Gastroesophageal sphincter (tissue), 4 donors: Measurements from ENCODE around the gene TNFRSF14. TPM values are rescaled to one million over a fixed set of nuclear protein-coding genes. Genes with fewer than 3 reads are reported as not detected.

ENCODE experiments used
- ATAC-seq: fragments of 150-250 bp; one replicate; pipeline ENCODE4 v1.9.1; 2016; ENCODE audit warnings: mild to moderate bottlenecking, moderate library complexity
- H3K27ac ChIP-seq, 4 donors: fragments of 200-600 bp; sonication (generic) in 3 of 4; 1 replicate in 3 of 4; 2 replicates in 1 of 4; pipeline ENCODE4 v1.5.1; 2016 to 2019
- H3K27me3 ChIP-seq: fragments of 200-600 bp; sonication (generic); one replicate; pipeline ENCODE4 v1.5.1; 2019
- H3K36me3 ChIP-seq, 2 donors: fragments of 200-600 bp; sonication (generic); one replicate each; pipeline ENCODE4 v1.5.1; 2019; ENCODE audit warnings: control low read depth in 1 of 2
- H3K4me1 ChIP-seq, 3 donors: fragments of 200-600 bp; sonication (generic); 1 replicate in 2 of 3; 2 replicates in 1 of 3; pipeline ENCODE4 v1.5.1; 2016 to 2019; ENCODE audit warnings: control low read depth in 2 of 3
- H3K4me3 ChIP-seq, 2 donors: fragments of 200-600 bp; sonication (generic); one replicate each; pipeline ENCODE4 v1.5.1; 2019; ENCODE audit warnings: mild to moderate bottlenecking in 1 of 2, moderate library complexity in 1 of 2
- H3K9me3 ChIP-seq, 3 donors: fragments of 200-600 bp; sonication (generic); one replicate each; pipeline ENCODE4 v1.5.1; 2017 to 2019; ENCODE audit warnings: control low read depth in 2 of 3
- CTCF ChIP-seq, 4 experiments: fragments of 200-600 bp in 2 of 4; fragments of 450-650 bp in 2 of 4; sonication (generic) in 1 of 4; IDR thresholded peaks; one replicate each; pipeline ENCODE4 v1.5.1; 2017 to 2019; ENCODE audit warnings: antibody characterized with exemption in 4 of 4, mild to moderate bottlenecking in 2 of 4, moderate library complexity in 2 of 4
- EP300 ChIP-seq: sonication (generic); formaldehyde crosslinking; IDR thresholded peaks from one replicate; pipeline ENCODE4 v1.6.1; 2017; ENCODE audit warnings: antibody characterized with exemption, mild to moderate bottlenecking
- POLR2A ChIP-seq, 2 donors: fragments of 450-650 bp; IDR thresholded peaks; one replicate each; pipeline ENCODE4 v1.6.1; 2017; ENCODE audit warnings: antibody characterized with exemption in 2 of 2, mild to moderate bottlenecking in 2 of 2, moderate library complexity in 1 of 2
- POLR2AphosphoS5 ChIP-seq: sonication (generic); formaldehyde crosslinking; IDR thresholded peaks from one replicate; pipeline ENCODE4 v1.6.1; 2017; ENCODE audit warnings: antibody characterized with exemption
- WGBS, 2 donors: methylation state at CpG; one replicate each; pipeline ENCODE4 v1.1.5; 2018; ENCODE audit warnings: low coverage in 1 of 2; 5-methylcytosine and 5-hydroxymethylcytosine counted together
- total RNA-seq, 4 donors: library from RNA; depleted of rRNA; stranded (reverse); fragments of >200 nt; gene quantifications; one replicate each; pipeline ENCODE4 v1.1.0, GENCODE V29; 2016

TNFRSF14 gene
- total RNA-seq, 4 donors from 2014 or later, result 23.0 to 81.6 (median 36.9) TPM

GRCh38 chr1:2526824-2527555, 29.2 kb upstream of the TNFRSF14 start:
- peaks cover 0 to 83% (median 42%) of the 10 kb centered on the region in 3 donors for H3K4me1 ChIP-seq
- H3K27ac ChIP-seq, result peak overlapping the region in 3 of 4 donors; percentile 82 to 94 (median 84)
- no peak for ATAC-seq

GRCh38 chr1:2527556-2527860, 28.7 kb upstream of the TNFRSF14 start:
- no peaks in the 10 kb centered on the region for H3K36me3 ChIP-seq
- ATAC-seq, result no peak
- no peaks in the 10 kb centered on the region for H3K9me3 ChIP-seq
- H3K27ac ChIP-seq, result no peak overlapping the region
- peaks cover 0 to 83% (median 42%) of the 10 kb centered on the region in 3 donors for H3K4me1 ChIP-seq
- peaks cover 54% of the 10 kb centered on the region for H3K27me3 ChIP-seq
- WGBS, 2 donors, result 80% methylated on average over 1 of the region's 4 CpGs; no CpG with 5 or more reads in 1 of the 2 donors
- H3K4me3 ChIP-seq, result no peak overlapping the region
- TF ChIP-seq CTCF (IDR thresholded peaks at IDR 0.05), result no peak
- no peak for TF ChIP-seq POLR2A (IDR thresholded peaks at IDR 0.05)
- TF ChIP-seq POLR2AphosphoS5, result no peak
- TF ChIP-seq EP300, result no peak

More at GRCh38 chr1:2526824-2527555, 29.2 kb upstream of the TNFRSF14 start:
- Histone ChIP-seq H3K4me3 (peak overlapping the region; percentile 78 to 89), H3K27me3 (peaks cover 49% of the 10 kb centered on the region), H3K9me3 (no peaks in the 10 kb centered on the region), H3K36me3 (no peaks in the 10 kb centered on the region)
- TF ChIP-seq EP300 (no peak), CTCF (IDR thresholded peaks at IDR 0.05) (no peak), POLR2AphosphoS5 (no peak), POLR2A (IDR thresholded peaks at IDR 0.05) (no peak)
- 40% methylated on average over 3 of the region's 20 CpGs; no CpG with 5 or more reads in 1 of the 2 donors for WGBS, 2 donors

- H3K36me3 ChIP-seq, result no peaks in the 10 kb centered on the region
- TF ChIP-seq POLR2AphosphoS5, result no peak
- no peak for TF ChIP-seq EP300
- TF ChIP-seq POLR2A (IDR thresholded peaks at IDR 0.05), result no peak
- no peak for TF ChIP-seq CTCF (IDR thresholded peaks at IDR 0.05)
- H3K27ac ChIP-seq, result peak overlapping the region in 1 of 4 donors; percentile 23
- H3K4me1 ChIP-seq, result peaks cover 0 to 80% (median 42%) of the 10 kb centered on the region in 3 donors
- no peaks in the 10 kb centered on the region for H3K9me3 ChIP-seq
- ATAC-seq, result no peak
- WGBS, 2 donors, result 60% methylated on average over 1 of the region's 12 CpGs; no CpG with 5 or more reads in 1 of the 2 donors
- H3K4me3 ChIP-seq, result no peak overlapping the region
- H3K27me3 ChIP-seq, result peaks cover 59% of the 10 kb centered on the region
Measured at GRCh38 chr1:2528016-2528415, 28.2 kb upstream of the TNFRSF14 start.

- peak overlapping the region in 2 of 4 donors; percentile 19 to 23 for H3K27ac ChIP-seq
- ATAC-seq, result no peak
- no peak overlapping the region for H3K4me3 ChIP-seq
- H3K9me3 ChIP-seq, result no peaks in the 10 kb centered on the region
- TF ChIP-seq CTCF (IDR thresholded peaks at IDR 0.05), result no peak
- no peak for TF ChIP-seq POLR2A (IDR thresholded peaks at IDR 0.05)
- TF ChIP-seq EP300, result no peak
- no peak for TF ChIP-seq POLR2AphosphoS5
- WGBS, 2 donors, result no CpG with 5 or more reads among the region's 10 CpGs
- peaks cover 0 to 74% (median 39%) of the 10 kb centered on the region in 3 donors for H3K4me1 ChIP-seq
- peaks cover 65% of the 10 kb centered on the region for H3K27me3 ChIP-seq
- H3K36me3 ChIP-seq, result no peaks in the 10 kb centered on the region
Measured at GRCh38 chr1:2528611-2528965, 27.6 kb upstream of the TNFRSF14 start.
